Epithelial cell of prostate (primary cell): ENCODE results near the gene ASPDH.

Experiments used
- DNase-seq: peaks from one replicate; pipeline ENCODE4 v3.0.0-alpha.2; 2011; ENCODE audit warnings: low read depth, low spot score
- H3K27ac ChIP-seq: fragments of 450-650 bp; 2 replicates; pipeline ENCODE4 v1.5.1; 2017; ENCODE audit warnings: mild to moderate bottlenecking

Gene ASPDH

DNA sequence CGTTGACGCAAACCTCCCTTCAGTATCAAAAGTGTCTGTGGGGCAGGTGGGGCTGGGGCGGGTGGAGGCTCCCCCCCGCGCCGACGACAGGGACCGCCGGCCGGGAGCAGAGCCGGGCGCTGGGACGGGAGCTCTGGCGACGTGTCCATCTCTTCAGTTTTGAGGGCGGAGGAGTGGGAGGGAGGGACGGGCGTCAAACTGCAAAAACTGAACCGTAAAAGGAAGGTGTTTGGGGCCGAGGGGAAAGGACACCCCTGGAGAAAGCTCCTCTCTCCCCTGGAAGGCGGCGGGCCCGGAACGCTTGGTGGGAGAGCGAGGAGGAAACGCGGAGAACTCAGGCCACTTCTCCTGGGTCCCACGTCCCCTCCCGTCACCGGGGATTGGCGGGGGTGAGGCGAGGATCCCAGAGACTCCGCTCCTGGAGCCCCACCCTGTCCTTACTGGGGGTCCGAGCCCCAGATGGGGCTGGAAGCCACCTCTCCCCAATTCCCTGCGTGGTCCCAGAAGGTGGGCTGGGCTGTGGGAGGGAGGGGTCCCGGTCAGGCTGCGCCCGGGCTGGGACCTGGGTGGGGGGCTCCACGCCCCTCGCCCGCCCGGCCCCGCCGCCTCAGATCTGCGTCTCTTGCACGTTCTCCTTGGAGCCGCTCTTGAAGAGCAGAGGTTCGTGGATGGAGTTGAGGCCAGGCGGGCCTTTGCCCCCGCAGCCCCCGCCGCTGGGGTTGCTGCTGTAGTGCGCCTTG is 3.4 kb upstream of the ASPDH start:
- DNase-seq, result no peak
- H3K27ac ChIP-seq, result no peak overlapping the region

DNA sequence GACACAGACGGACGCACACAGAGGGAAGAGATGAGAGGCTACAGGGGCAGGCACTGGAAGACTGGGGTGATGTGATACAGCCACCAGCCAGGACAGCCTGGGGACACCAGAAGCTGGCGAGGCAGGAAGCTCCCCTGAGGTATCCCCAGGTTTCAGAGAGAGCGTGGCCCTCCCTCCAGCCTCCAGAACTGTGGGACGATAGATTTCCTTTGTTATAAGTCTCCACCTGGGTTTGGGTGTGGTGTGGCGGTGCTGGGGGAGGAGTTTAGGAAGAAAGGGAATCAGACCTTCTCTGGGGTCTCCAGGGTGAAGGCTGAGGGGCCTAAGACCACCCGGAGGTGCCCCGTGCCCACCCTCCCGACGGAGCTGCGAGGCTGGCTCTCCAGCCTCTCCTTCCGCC is 2.7 kb upstream of the ASPDH start:
- DNase-seq, result no peak
- no peak overlapping the region for H3K27ac ChIP-seq

DNA sequence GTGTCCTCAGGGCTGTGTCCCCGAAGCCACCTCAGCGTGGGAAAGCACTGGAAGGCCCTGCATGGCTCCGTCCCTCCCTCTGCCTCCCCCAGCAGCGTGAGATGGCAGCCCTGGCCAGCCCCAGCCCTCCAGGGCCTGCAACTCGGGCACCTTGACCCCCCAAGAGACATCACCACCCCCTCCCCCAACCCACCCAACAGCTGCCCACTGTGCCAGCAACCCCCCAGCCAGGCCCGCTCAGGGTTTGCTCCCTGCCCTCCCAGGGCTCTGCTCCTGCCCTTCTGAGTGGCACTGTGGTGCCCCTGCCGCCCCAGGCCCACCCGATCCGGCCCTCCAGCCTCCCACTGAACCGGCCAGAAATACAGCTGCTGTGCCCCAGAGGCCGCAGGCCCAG is 1.5 kb upstream of the ASPDH start:
- no peak overlapping the region for H3K27ac ChIP-seq
- no peak for DNase-seq

DNA sequence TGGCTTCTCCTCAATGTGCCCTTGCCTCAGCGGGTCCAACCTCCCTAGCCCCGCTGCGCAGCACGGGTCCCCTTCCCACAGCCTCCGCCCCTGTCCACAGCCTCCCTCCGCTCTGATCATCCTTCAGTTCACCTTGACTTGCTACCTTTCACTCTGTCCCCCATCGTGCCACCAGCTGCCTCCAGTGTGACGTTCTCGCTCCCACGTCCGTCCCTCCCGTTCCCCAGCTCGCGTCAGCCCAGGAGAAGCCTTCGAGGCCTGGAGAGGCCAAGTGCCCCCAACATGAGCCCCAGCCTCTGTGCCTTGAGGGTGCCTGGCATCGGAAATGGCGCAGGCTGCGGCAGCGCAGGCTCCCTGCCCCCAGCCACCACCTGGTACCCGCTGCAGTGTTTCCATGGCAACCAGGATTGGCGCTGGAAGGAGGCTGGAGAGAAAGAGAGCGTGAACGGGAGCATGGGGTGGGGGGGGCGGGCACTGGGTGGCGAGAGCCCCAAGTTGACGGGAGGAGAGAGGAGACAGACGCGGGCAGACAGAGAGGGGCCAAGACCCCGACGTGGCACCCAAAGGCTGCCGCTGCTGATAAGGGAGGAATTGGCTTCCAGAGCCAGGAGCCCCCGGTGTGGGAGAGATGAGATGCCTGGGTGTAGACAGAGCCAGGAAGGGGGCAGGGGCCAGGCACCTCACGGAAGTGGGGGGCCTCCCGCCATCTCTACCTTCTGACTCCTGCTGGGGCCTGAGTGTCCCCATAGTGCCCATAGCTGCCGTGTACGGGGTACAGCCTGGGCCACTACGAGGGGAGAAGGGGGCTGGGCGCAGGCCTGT is 844 bp upstream of the ASPDH start:
- no peak overlapping the region for H3K27ac ChIP-seq
- no peak for DNase-seq

DNA sequence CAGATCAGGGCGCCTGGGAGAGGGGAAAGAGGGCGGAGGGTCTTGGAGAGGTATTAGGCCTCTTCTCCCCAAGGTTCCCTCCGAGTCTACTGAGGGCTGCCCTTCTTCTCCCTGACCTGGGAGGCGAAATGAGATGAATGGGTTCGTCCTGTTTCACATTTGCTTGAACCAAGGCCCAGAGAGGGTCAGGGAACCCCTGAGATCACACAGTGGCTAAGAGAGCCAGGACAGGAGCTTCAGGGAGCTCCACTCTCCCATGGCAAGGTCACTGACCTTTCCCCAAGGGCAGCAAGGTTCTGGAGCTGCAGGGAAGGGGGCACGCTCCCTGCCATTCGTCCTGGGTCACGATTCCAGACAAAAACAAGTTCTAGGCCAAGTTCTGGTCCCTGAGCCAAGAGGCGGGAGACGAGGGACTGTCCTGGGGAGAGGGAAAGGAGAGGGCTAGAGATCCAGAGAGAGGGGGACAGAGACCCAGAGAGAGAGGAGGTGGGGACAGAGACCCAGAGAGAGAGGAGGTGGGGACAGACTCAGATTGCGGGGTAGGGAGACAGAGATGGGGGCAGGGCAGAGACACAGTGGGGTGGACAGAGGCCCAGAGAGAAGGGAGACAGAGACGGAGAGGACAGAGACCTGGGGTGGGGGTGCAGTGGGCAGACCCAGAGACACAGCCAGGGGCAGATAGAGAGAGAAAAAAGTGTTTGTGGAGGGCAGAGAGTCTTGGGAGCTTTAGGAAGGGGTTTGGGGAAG is 541 bp downstream of the ASPDH start:
- no peak overlapping the region for H3K27ac ChIP-seq
- DNase-seq, result no peak

DNA sequence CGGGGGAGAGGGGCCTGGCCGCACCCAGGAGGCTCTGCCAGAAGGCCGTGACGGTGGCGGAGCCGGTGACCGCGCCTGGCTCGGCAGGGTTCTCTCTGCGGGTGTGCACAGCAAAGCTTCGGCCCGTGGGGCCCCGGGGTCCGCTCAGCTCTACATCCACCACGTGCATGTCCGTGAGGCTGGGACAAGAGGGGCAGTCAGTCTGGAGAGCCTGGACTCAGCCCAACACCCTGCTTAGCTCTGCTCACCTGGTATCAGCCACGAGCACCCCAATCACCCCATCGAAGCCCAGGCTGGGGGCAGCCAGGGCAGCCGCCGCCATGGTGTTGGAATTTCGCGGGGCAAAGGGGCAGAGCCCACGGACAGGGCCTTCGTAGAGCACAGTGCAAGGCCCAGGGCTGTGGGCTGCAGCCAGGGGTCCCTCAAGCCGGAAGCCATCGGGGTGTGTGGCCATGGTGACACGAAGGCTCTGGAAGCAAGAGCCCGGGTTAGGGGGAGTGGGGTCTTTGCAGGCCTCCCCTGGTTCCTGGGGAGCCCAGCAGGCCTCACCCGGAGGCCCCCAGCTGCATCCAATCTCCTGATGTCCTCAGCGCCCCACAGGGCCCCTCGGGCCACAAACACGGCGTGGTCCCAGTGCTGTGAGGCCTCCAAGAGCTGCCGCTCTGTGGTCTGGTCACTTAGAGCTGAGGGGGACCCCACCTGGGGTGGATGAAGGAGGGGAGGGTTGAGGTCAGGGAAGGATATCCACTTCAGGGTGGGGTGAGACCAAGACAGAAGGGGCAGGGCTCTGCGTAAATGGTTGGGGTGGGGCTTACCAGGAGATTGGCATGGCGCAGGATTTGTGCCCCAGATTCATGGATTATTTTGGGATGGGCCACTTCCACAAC is 1.4 kb downstream of the ASPDH start:
- no peak for DNase-seq
- H3K27ac ChIP-seq, result no peak overlapping the region

DNA sequence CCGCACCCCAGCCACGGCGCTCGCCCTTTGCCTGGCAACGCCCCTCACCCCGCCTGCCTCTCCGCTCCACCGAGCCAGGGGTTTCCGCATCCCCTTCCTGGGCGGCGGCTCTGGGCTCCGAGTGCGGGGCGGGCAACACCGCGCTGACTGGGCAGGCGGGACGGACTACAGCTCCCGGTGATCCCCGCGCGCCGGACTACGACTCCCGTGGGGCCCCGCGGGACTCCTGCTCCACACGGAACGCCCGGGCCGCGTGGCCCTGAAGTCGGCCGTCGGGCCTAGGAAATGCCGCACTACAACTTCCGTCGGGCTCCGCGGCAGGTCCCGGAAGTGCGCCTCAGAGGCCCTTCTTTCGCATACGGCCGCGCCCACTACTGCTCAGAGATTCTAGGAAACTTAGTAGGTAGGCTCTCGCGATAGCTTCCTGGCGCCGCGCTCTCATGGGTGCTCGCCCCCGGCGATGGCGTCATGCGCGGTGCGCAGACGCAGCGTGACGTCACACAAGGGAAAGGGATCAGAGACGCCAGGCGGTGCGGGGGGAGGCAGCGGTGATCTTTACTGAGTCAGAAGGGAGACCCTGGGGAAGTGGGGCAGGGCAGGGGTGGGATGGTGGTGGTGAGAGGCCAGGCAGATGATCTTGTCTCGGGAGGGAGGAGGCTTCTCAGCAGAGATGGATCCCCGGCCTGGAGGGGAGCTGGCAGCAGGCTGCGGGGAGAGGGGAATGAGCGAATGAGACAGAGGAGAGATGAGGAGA is 2.5 kb downstream of the ASPDH start, which contains the start of gene JOSD2:
Gene JOSD2, minus strand, starts transcription at position 123 of the 754 bp plus-strand sequence. CDS start 760 bp downstream, outside the sequence.
- peak; percentile 97 for DNase-seq
- peak within 1 kb of the TSS; percentile 40 for H3K27ac ChIP-seq

DNA sequence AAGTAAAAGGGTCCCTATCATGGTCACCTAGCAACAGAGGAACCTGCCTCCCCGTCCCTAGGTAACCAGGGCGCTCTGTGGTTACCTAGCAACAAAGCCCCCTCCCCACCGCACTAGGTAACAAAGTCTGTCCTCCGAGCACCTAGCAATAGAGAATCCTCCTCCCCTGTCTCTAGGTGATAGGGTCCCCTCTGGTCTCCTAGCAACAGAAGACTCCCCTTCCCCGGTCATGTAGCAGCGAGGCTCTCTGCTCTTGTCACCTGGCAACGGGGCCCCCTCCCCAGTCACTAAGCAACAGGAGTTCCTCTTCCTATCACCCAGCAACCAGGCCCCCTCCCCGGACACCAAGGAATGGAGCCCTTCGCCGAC is 3.0 kb downstream of the ASPDH start:
- peak overlapping the region; percentile 40 for H3K27ac ChIP-seq
- no peak for DNase-seq

DNA sequence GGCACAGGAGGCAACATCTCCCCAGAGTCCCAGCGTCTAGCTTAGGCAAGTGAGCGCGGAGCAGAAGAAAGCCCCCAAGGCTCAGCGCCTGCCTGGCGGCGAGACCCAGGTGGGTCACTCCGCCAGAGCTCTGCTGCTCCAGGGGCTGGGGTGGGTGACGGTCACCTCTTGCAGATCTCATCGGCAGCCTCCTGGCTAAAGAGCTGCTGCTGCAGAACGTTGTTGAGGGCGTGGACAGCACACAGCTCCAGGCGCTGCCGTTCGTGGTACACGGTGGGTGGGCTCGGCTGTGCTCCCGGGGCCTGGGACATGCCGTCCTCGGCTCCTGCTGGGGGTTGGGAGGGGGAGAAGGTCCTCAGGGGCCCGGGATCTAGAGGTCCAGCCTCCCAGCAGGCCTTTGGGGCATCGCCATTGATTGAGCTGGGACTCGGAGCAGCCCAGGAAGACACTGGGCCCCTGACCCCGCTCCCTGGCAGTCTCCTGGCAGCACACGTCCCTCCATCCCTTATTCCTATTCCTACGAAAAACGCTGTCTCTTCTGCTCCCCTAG is 3.5 kb downstream of the ASPDH start:
- no peak for DNase-seq
- H3K27ac ChIP-seq, result peak overlapping the region; percentile 40

DNA sequence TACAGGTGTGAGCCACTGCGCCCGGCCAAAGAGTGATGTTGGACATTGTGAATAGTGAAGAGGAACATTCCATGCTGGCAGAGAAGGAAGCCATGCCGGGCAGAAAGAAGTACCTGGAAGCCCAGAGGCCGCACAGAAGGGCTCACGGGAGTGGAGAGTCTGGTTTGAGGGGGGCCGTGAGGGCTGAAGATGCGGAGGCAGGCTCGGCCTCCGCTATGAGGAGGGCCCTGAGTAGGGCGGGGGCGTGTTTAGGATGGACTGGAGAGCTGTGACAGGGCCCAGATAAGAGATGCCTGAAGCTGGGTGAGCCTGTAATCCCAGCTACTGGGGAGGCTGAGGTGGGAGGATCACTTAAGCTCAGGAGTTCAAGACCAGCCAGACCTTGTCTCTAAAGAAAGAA is 4.3 kb downstream of the ASPDH start:
- DNase-seq, result no peak
- H3K27ac ChIP-seq, result no peak overlapping the region

DNA sequence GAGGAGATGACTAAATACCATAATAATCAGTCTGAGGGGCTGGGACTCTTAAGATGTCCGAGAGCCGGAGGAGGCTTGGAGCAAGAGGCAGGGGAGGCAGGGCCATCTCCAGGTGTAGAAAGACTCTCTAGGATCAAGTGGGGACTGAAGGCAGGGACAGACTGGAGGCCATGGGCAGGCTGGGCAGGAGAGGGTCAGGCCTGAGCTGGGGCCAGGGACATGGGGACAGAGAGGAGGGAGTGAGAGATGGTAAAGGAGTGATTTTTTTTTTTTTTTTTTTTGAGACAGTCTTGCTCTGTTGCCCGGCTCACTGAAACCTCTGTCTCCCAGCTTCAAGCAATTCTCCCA is 4.9 kb downstream of the ASPDH start:
- H3K27ac ChIP-seq, result no peak overlapping the region
- no peak for DNase-seq

DNA sequence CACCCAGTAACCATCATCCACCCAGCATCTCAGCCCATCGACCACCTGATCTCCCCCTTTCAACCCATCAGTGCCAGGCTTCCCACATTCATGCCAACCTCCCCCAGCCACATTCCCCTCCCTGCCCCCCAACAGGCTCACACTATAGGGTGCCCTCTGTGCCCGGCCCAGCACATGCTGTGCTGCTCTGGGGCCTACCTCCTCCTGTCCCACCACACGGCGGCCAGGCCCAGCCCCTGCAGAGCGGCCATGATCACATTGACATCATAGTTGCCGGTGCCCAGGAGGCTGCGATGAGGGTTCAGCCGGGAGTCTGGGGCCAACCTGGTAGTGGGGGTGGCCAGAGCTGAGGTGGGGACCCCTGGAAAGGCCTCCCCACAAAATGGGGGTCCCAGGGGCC is 6.3 kb downstream of the ASPDH start:
- H3K27ac ChIP-seq, result no peak overlapping the region
- DNase-seq, result no peak

DNA sequence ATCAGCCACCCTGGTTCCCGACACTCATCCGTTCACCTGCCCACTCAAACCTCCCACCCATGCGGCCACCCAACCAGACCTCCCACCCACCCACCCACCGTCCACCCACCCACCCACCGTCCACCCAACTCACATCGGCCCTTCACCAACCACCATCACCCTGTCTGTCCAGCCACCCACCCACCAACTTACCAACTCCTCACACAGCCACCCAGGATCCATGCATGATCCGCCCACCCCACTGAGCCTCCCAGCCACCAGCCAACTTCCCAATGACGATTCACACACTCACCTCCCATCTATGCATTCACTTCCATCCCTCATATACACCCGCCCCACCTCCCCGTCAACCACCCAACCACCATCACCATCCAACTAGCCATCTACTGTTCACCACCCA is 7.0 kb downstream of the ASPDH start:
- H3K27ac ChIP-seq, result no peak overlapping the region
- no peak for DNase-seq

DNA sequence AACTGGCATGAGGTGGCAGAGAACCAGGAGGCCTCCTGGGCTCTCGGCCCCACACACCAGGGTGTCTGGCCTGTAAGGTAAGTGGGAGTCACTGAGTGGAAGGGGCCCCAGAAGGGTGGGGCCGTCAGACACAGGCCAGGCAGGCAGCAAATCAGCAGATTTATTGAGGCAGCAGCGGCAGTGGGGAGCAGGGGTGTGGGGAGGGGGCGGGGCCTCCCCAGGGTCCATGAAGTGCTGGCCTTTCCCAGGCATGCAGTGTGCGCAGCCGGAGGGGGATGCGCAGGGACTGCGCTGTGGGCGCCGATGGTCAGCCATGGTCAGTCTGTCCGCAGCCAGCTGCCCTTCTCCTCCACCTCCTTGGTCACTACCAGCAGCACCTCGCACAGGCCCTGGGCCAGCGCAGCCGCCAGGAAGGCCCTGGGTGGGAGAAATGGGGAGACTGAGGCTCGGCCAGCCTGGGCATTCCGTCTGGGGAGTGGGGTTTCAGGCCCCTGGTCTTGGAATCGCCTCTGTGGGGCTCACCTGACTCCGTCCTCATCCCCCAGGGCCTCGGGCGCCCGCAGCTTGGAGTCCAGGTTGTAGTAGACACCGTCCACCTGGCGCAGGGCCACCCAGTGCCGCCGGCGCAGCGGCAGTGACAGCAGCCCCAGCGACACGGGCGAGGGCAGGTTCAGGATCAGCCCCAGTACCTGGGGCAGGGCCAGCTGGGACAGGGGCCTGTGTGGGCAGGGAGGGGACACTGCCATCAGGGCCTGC is 7.7 kb downstream of the ASPDH start:
- DNase-seq, result no peak
- no peak overlapping the region for H3K27ac ChIP-seq

DNA sequence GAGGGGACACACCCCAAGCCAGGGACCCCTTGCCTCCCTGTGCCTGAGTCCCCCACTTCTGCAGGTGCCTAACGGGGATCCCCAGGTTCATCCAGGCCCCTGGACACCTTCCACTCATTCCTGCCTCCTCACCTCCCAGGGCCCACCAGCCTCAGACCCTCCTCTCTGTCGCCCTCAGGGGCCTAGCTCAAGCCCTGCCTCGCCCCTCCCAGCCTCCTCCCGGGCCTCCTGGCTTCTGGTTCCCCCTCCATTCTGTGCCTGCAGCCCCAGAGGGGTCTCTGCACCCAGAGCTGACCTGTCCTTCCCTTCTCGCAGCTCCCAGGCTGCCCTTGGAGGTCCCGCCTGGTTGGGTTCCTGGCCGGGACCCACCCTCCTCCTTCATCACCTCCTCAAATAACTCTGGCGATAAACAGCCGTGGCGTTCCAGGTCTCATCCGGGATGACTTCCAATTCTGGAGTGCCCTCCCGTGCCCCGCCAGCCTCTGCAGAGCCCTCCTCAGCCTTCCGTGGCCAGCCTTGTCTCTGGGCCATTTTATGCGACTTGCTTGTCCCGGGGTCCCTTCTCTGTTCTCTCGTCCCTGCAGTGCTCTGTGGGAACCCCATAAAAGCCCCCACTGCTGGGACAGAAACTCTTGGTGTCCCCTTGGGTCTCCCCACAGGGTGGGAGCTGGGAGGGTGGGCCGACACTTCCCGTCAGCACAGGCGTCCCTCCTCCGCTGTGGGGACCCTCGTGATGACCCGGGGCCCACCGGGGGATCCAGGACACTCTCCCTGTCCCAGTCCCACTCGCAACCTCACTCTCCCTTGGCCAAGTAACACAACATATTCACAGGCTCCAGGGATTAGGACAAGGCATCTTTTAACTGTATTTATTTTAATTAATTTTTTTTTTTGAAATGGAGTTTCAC is 11.9 kb downstream of the ASPDH start:
- H3K27ac ChIP-seq, result no peak overlapping the region
- DNase-seq, result no peak

DNA sequence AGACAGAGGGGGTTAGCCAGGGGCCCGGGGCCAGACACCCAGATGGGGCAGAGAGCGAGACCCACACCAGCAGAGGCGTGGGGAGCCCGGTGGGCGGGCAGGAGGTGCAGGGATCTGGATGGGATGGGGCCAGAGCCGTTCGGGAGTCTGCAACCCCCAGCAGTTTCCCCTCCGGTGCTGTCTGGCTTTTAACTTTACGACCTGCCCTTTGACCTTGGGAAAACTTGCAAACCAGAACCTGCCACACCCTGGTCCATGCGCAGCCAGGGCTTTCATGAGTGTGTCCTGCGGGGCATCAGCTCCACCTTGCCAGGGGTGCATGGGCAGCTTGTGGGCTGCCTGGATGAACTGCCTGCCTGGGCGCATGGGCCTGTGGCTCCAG is 12.5 kb downstream of the ASPDH start:
- no peak overlapping the region for H3K27ac ChIP-seq
- no peak for DNase-seq

DNA sequence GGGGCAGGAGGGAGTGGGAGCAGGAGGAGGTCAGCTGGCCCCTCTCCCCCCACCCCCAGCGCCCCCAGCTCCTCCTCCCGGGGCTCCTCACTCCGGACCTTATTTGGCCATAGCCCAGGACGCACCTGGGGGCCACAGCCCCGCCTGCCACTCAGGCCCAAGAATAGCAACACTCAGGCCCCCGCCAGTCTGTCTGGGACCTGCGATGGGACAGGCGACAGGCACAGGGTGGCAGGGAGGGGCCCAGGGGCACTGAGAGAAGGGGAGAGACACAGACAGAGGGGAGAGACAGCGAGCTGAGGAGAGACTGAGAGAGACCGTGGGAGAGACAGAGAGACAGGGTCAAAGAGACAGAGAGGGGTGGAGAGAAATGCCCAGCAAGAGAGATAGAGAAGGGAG is 13.0 kb downstream of the ASPDH start:
- no peak for DNase-seq
- no peak overlapping the region for H3K27ac ChIP-seq
